Activated B cell treated with CpG ODN at 0.5 μM for 24 hours (primary cell): ENCODE measurements around the gene SLIT3. TPM values are rescaled to one million over a fixed set of nuclear protein-coding genes. Genes with fewer than 3 reads are reported as not detected.

Experiments
- ATAC-seq: fragments of 200-7000 bp; cut with Tn5 transposase; one replicate; pipeline ENCODE4 v1.10.0; 2021; ENCODE audit warnings: low read depth, mild to moderate bottlenecking, moderate library complexity
- CTCF ChIA-PET: fragments of 350-600 bp; sonication (Branson Sonifier 250); formaldehyde crosslinking; loops from one replicate; lab custom pipeline; 2021; ENCODE audit warnings: antibody characterized with exemption; lab: Charles Lee
- POLR2A ChIA-PET: fragments of 350-600 bp; sonication (Branson Sonifier 250); formaldehyde crosslinking; loops from one replicate; lab custom pipeline; 2021; ENCODE audit warnings: antibody characterized with exemption; lab: Charles Lee
- DNase-seq: peaks from one replicate; pipeline ENCODE4 v3.0.0; 2022
- H3K27ac Mint-ChIP-seq: one replicate; pipeline ENCODE4 v1.8.0; 2020; ENCODE audit warnings: mixed read lengths
- H3K27me3 Mint-ChIP-seq: one replicate; pipeline ENCODE4 v1.8.0; 2021; ENCODE audit warnings: mixed read lengths
- H3K36me3 Mint-ChIP-seq: one replicate; pipeline ENCODE4 v1.8.0; 2021; ENCODE audit warnings: low read depth, mixed read lengths
- H3K4me1 Mint-ChIP-seq: one replicate; pipeline ENCODE4 v1.8.0; 2021; ENCODE audit warnings: mixed read lengths
- H3K4me3 Mint-ChIP-seq: one replicate; pipeline ENCODE4 v1.8.0; 2020; ENCODE audit warnings: mild to moderate bottlenecking, mixed read lengths
- H3K9me3 Mint-ChIP-seq: one replicate; pipeline ENCODE4 v1.8.0; 2020; ENCODE audit warnings: mixed read lengths
- intact Hi-C: fragments of 100-400 bp; cut with micrococcal nuclease; formaldehyde crosslinking; loops from one replicate; pipeline ENCODE4 v1.15.1; 2024
- total RNA-seq: library from RNA; stranded (reverse); gene quantifications from 2 replicates; pipeline ENCODE4 v1.2.3, GENCODE V29; 2022
- TF ChIP-seq, protein P1 (sequence below): fragments of 200-600 bp; IDR thresholded peaks from one replicate; pipeline ENCODE4 v1.8.0; 2022; ENCODE audit warnings: antibody characterized with exemption, mild to moderate bottlenecking

Gene SLIT3
- total RNA-seq, 1 donor from 2014 or later, result not detected

GRCh38 chr5:169029661-169030274 is 271.2 kb downstream of the SLIT3 start:
- Mint-ChIP-seq H3K4me3 (no peak overlapping the region), H3K27ac (no peak overlapping the region), H3K4me1 (no peaks in the 10 kb centered on the region), H3K9me3 (no peaks in the 10 kb centered on the region), H3K27me3 (peaks cover 5% of the 10 kb centered on the region), H3K36me3 (no peaks in the 10 kb centered on the region)
- ChIA-PET POLR2A (no interaction called here), CTCF (no interaction called here)
- DNase-seq, result no peak
- intact Hi-C loops, result no loop called here
- TF ChIP-seq, protein P1, sequence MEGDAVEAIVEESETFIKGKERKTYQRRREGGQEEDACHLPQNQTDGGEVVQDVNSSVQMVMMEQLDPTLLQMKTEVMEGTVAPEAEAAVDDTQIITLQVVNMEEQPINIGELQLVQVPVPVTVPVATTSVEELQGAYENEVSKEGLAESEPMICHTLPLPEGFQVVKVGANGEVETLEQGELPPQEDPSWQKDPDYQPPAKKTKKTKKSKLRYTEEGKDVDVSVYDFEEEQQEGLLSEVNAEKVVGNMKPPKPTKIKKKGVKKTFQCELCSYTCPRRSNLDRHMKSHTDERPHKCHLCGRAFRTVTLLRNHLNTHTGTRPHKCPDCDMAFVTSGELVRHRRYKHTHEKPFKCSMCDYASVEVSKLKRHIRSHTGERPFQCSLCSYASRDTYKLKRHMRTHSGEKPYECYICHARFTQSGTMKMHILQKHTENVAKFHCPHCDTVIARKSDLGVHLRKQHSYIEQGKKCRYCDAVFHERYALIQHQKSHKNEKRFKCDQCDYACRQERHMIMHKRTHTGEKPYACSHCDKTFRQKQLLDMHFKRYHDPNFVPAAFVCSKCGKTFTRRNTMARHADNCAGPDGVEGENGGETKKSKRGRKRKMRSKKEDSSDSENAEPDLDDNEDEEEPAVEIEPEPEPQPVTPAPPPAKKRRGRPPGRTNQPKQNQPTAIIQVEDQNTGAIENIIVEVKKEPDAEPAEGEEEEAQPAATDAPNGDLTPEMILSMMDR, result no peak
- ATAC-seq, result no peak

DNA sequence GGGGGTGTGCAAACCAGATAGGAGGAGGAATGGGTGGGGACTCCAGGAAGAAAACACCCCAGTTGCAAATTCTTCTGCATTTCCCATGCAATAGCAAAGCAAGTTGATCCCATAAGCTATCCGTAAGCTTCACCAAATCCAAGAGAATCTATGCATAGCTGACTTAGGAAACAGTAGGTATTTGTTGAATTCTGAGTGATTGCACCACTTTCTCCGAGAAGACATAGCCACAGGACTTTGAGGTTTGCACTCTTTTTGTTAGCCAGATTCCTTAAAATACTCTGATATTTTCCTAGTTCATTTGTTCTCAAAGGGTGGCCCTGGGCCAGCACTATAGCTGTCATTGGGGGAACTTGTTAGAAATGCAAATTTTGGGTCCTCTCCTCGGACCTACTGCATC is 271.9 kb downstream of the SLIT3 start:
- TF ChIP-seq, protein P1, result no peak
- H3K9me3 Mint-ChIP-seq, result no peaks in the 10 kb centered on the region
- no peaks in the 10 kb centered on the region for H3K36me3 Mint-ChIP-seq
- POLR2A ChIA-PET, result no interaction called here
- H3K4me3 Mint-ChIP-seq, result no peak overlapping the region
- no peaks in the 10 kb centered on the region for H3K4me1 Mint-ChIP-seq
- no peak overlapping the region for H3K27ac Mint-ChIP-seq
- intact Hi-C loops, result no loop called here
- peaks cover 5% of the 10 kb centered on the region for H3K27me3 Mint-ChIP-seq
- no peak for DNase-seq
- CTCF ChIA-PET, result no interaction called here
- no peak for ATAC-seq

DNA sequence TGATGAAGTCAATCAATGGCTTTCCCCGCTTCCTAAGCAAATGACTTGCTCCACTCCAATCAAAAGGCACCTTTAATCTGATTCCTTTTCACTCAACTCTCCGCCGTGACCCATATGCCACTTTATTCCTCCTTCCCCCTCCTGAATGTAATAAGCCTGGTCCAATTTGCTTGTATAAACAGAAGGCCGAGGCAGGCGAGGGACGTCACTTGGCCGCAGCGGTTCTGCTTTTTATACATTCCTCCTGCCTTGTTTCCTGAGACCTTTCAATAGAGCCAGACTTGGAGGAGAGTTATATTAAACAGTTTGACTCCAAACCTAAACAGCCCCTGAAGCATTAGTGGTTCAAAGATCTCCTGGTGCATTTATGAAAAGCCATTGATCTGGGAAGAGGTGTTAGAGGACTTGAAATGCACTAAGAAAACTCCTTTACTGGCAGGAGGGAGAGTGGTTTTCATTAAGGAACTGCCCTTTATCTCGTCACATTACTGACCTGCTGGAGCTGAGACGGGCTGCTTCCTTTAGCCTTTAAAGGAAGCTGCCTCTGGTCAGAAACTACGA is 273.4 kb downstream of the SLIT3 start:
- H3K9me3 Mint-ChIP-seq, result no peaks in the 10 kb centered on the region
- H3K27me3 Mint-ChIP-seq, result peaks cover 5% of the 10 kb centered on the region
- ChIA-PET CTCF (no interaction called here), POLR2A (no interaction called here)
- intact Hi-C loops, result no loop called here
- no peaks in the 10 kb centered on the region for H3K4me1 Mint-ChIP-seq
- ATAC-seq (no peak), DNase-seq (no peak)
- no peak overlapping the region for H3K27ac Mint-ChIP-seq
- no peak overlapping the region for H3K4me3 Mint-ChIP-seq
- TF ChIP-seq, protein P1, result no peak
- H3K36me3 Mint-ChIP-seq, result no peaks in the 10 kb centered on the region

DNA sequence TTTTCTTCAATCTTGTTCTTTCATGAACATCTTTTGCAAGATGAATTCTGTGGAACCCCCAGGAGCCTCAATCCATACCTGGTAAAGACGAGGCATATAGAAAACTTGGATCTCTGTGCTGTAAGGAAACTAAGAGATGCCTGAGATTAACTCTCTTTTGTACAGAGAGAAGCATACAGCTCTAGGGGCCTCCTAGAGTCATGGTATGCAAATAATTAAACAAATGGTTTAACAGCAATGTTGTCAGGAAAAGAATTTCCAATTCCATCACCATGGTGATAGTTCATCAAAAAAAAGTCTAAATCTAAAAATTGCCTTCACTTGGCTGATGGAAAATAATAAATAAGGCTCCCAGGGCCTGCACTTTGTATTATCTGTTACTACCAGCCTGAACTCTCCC is 275.4 kb downstream of the SLIT3 start:
- ChIA-PET POLR2A (no interaction called here), CTCF (no interaction called here)
- TF ChIP-seq, protein P1, result no peak
- peaks cover 3% of the 10 kb centered on the region for H3K27me3 Mint-ChIP-seq
- no peaks in the 10 kb centered on the region for H3K4me1 Mint-ChIP-seq
- DNase-seq (no peak), ATAC-seq (no peak)
- no peak overlapping the region for H3K4me3 Mint-ChIP-seq
- H3K36me3 Mint-ChIP-seq, result no peaks in the 10 kb centered on the region
- H3K9me3 Mint-ChIP-seq, result no peaks in the 10 kb centered on the region
- intact Hi-C loops, result no loop called here
- H3K27ac Mint-ChIP-seq, result no peak overlapping the region

DNA sequence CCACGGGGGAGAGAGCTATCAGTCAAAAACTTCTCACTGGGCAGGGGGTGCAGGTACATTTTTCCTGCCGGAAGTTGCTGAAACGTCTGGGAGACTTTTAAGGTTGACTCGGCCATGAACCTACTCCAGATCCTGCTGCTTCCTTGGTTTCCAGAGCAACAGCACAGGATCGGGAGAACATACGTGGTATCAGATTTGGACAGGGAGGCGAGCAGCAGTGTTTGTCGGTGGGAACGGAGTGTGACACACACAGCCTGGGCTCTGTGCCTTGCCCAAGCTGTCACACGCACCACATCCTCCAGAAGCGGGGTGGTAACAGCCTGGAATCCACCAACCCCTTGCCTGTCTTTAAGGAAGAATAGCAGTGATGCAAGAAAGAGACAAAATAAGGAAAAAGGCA is 276.5 kb downstream of the SLIT3 start:
- TF ChIP-seq, protein P1, result no peak

More for the DNA sequence above, 276.5 kb downstream of the SLIT3 start:
- peaks cover 3% of the 10 kb centered on the region for H3K27me3 Mint-ChIP-seq
- no peak overlapping the region for H3K27ac Mint-ChIP-seq
- no peaks in the 10 kb centered on the region for H3K4me1 Mint-ChIP-seq
- H3K9me3 Mint-ChIP-seq, result no peaks in the 10 kb centered on the region
- intact Hi-C loops, result no loop called here
- ChIA-PET POLR2A (no interaction called here), CTCF (no interaction called here)
- no peaks in the 10 kb centered on the region for H3K36me3 Mint-ChIP-seq
- ATAC-seq (no peak), DNase-seq (no peak)
- H3K4me3 Mint-ChIP-seq, result no peak overlapping the region
